C4-2B (cell line): Measurements from ENCODE around the gene AFAP1.

Experiments
- CTCF ChIP-seq: fragments of 450-650 bp; conservative IDR thresholded peaks from 2 replicates; pipeline ENCODE4 v1.5.1; 2017; ENCODE audit warnings: mild to moderate bottlenecking
- ZFX ChIP-seq: fragments of 450-650 bp; IDR thresholded peaks from 2 replicates; pipeline ENCODE4 v1.6.1; 2017

- TF ChIP-seq CTCF (no peak), ZFX (no peak)
These were observed 34.4 kb downstream of the AFAP1 start for GRCh38 chr4:7904952-7905915.
